ENCODE data around the gene WWOX.

Gene WWOX

GRCh38 chr16:78679546-78679945, 580.1 kb downstream of the WWOX start:
- TF ChIP-seq EZH2 (optimal IDR thresholded peaks at IDR 0.05; ENCODE audit: low read depth, low read length) (no peak), EZH2phosphoT487 (IDR thresholded peaks at IDR 0.05; ENCODE audit: low read length) (no peak), CTCF (IDR thresholded peaks at IDR 0.05; ENCODE audit: low read length) (no peak)
- no peaks in the 10 kb centered on the region for H4K20me1 ChIP-seq (ENCODE audit: insufficient read depth, low read length)
- DNase-seq: no peak
- no peaks in the 10 kb centered on the region for H3K4me1 ChIP-seq (ENCODE audit: low read length)
- H3K9ac ChIP-seq (ENCODE audit: low read length): no peak overlapping the region
- no peak overlapping the region for H3K4me2 ChIP-seq (ENCODE audit: low read depth, low read length)
- no peak overlapping the region for H3K27ac ChIP-seq (ENCODE audit: low read length)
- H2AFZ ChIP-seq (ENCODE audit: low read length): no peak overlapping the region
- H3K79me2 ChIP-seq (ENCODE audit: low read length): no peaks in the 10 kb centered on the region
- 0 out of 2 replicates have a peak, but pooled peaks cover under 1% of the 10 kb centered on the region for H3F3A ChIP-seq (ENCODE audit: insufficient read depth, low read length)
- no peak overlapping the region for H3K4me3 ChIP-seq (ENCODE audit: low read length)
- H3K36me3 ChIP-seq (replicated peaks; ENCODE audit: insufficient read depth, low read length): no peaks in the 10 kb centered on the region
- no peaks in the 10 kb centered on the region for H3K9me2 ChIP-seq (replicated peaks; ENCODE audit: insufficient read depth, low read length)
- no peaks in the 10 kb centered on the region for H3K27me3 ChIP-seq (replicated peaks; ENCODE audit: insufficient read depth, low read length)
- no peaks in the 10 kb centered on the region for H3K9me3 ChIP-seq (replicated peaks; ENCODE audit: insufficient read depth, low read length)

- Histone ChIP-seq H3K4me3 (ENCODE audit: low read length) (no peak overlapping the region), H3K9ac (ENCODE audit: low read length) (no peak overlapping the region), H3K36me3 (replicated peaks; ENCODE audit: insufficient read depth, low read length) (no peaks in the 10 kb centered on the region), H4K20me1 (ENCODE audit: insufficient read depth, low read length) (no peaks in the 10 kb centered on the region), H3K9me3 (replicated peaks; ENCODE audit: insufficient read depth, low read length) (no peaks in the 10 kb centered on the region), H3K9me2 (replicated peaks; ENCODE audit: insufficient read depth, low read length) (no peaks in the 10 kb centered on the region), H2AFZ (ENCODE audit: low read length) (no peak overlapping the region), H3F3A (ENCODE audit: insufficient read depth, low read length) (peaks cover 15% of the 10 kb centered on the region), H3K4me1 (ENCODE audit: low read length) (no peaks in the 10 kb centered on the region), H3K4me2 (ENCODE audit: low read depth, low read length) (no peak overlapping the region), H3K27ac (ENCODE audit: low read length) (no peak overlapping the region), H3K27me3 (replicated peaks; ENCODE audit: insufficient read depth, low read length) (no peaks in the 10 kb centered on the region), H3K79me2 (ENCODE audit: low read length) (no peaks in the 10 kb centered on the region)
- DNase-seq: no peak
- TF ChIP-seq EZH2phosphoT487 (IDR thresholded peaks at IDR 0.05; ENCODE audit: low read length): no peak
- TF ChIP-seq EZH2 (optimal IDR thresholded peaks at IDR 0.05; ENCODE audit: low read depth, low read length): no peak
- TF ChIP-seq CTCF (IDR thresholded peaks at IDR 0.05; ENCODE audit: low read length): no peak
Measured at GRCh38 chr16:78681743-78682142, 582.3 kb downstream of the WWOX start.

- Histone ChIP-seq H3F3A (ENCODE audit: insufficient read depth, low read length) (peaks cover 24% of the 10 kb centered on the region), H3K36me3 (replicated peaks; ENCODE audit: insufficient read depth, low read length) (no peaks in the 10 kb centered on the region), H4K20me1 (ENCODE audit: insufficient read depth, low read length) (no peaks in the 10 kb centered on the region), H3K9me2 (replicated peaks; ENCODE audit: insufficient read depth, low read length) (no peaks in the 10 kb centered on the region), H3K4me3 (ENCODE audit: low read length) (no peak overlapping the region), H3K27ac (ENCODE audit: low read length) (no peak overlapping the region), H3K27me3 (replicated peaks; ENCODE audit: insufficient read depth, low read length) (no peaks in the 10 kb centered on the region), H3K9ac (ENCODE audit: low read length) (no peak overlapping the region), H3K79me2 (ENCODE audit: low read length) (no peaks in the 10 kb centered on the region), H2AFZ (ENCODE audit: low read length) (no peak overlapping the region), H3K4me2 (ENCODE audit: low read depth, low read length) (no peak overlapping the region), H3K9me3 (replicated peaks; ENCODE audit: insufficient read depth, low read length) (no peaks in the 10 kb centered on the region), H3K4me1 (ENCODE audit: low read length) (no peaks in the 10 kb centered on the region)
- no peak for TF ChIP-seq EZH2phosphoT487 (IDR thresholded peaks at IDR 0.05; ENCODE audit: low read length)
- no peak for TF ChIP-seq CTCF (IDR thresholded peaks at IDR 0.05; ENCODE audit: low read length)
- no peak for TF ChIP-seq EZH2 (optimal IDR thresholded peaks at IDR 0.05; ENCODE audit: low read depth, low read length)
- DNase-seq: no peak
Measured at GRCh38 chr16:78684030-78684611, 584.7 kb downstream of the WWOX start.

Measured in MM.1S (cell line).